ENCODE data around the gene ZBTB8B.

DNA sequence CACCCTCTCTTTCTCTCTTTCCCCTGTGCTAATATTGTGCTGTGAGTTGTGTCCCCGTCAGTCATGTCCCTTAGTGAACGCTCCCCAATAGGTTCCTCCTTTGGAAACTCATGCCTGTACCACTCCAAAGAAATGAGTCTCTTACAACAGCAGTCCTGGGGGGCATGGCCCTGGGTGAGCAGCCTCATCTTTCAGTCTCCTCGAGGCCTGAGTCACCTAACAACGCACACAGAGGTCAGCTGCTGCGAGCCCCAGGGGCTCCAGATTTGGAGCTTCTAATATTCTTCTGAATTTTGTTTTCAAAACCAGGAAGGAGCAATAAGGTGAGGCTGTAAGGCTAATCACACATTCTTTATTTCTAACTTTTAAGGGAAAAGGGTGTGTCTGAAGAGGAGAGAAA, 43.9 kb downstream of the ZBTB8B start:
- TF ChIP-seq, protein P1, sequence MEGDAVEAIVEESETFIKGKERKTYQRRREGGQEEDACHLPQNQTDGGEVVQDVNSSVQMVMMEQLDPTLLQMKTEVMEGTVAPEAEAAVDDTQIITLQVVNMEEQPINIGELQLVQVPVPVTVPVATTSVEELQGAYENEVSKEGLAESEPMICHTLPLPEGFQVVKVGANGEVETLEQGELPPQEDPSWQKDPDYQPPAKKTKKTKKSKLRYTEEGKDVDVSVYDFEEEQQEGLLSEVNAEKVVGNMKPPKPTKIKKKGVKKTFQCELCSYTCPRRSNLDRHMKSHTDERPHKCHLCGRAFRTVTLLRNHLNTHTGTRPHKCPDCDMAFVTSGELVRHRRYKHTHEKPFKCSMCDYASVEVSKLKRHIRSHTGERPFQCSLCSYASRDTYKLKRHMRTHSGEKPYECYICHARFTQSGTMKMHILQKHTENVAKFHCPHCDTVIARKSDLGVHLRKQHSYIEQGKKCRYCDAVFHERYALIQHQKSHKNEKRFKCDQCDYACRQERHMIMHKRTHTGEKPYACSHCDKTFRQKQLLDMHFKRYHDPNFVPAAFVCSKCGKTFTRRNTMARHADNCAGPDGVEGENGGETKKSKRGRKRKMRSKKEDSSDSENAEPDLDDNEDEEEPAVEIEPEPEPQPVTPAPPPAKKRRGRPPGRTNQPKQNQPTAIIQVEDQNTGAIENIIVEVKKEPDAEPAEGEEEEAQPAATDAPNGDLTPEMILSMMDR (conservative IDR thresholded peaks at IDR 0.05; ENCODE audit: low read depth, low read length): no peak
- no peak for TF ChIP-seq EZH2 (IDR thresholded peaks at IDR 0.05; ENCODE audit: low read length, unreplicated experiment)
